Esophagus muscularis mucosa (tissue), 4 donors: ENCODE results near the gene CD33. TPM values are rescaled to one million over a fixed set of nuclear protein-coding genes. Genes with fewer than 3 reads are reported as not detected.

Source experiments
- DNase-seq: peaks from one replicate; pipeline ENCODE4 v3.0.0-alpha.2; 2017; ENCODE audit errors: extremely low spot score
- H3K27ac ChIP-seq, 4 donors: fragments of 200-600 bp; sonication (generic); replicated peaks in 1 of 4; 1 replicate in 3 of 4; 2 replicates in 1 of 4; pipeline ENCODE4 v1.5.1; 2016 to 2019; ENCODE audit warnings: mild to moderate bottlenecking in 1 of 4
- H3K27me3 ChIP-seq, 4 donors: fragments of 200-600 bp; sonication (generic); one replicate each; pipeline versions ENCODE4 v1.5.1 to v1.6.0; 2016 to 2019
- H3K36me3 ChIP-seq, 4 donors: fragments of 200-600 bp; sonication (generic); one replicate each; pipeline ENCODE4 v1.5.1; 2016 to 2019
- H3K4me1 ChIP-seq, 4 donors: fragments of 200-600 bp; sonication (generic); one replicate each; pipeline ENCODE4 v1.5.1; 2016 to 2019
- H3K4me3 ChIP-seq, 4 donors: fragments of 200-600 bp; sonication (generic); 1 replicate in 2 of 4; 2 replicates in 2 of 4; pipeline ENCODE4 v1.5.1; 2016 to 2019; ENCODE audit warnings: mild to moderate bottlenecking in 4 of 4, moderate library complexity in 1 of 4
- H3K9me3 ChIP-seq, 4 donors: fragments of 200-600 bp; sonication (generic); 1 replicate in 3 of 4; 2 replicates in 1 of 4; pipeline ENCODE4 v1.5.1; 2016 to 2019
- CTCF ChIP-seq, 3 experiments: fragments of 200-600 bp in 2 of 3; fragments of 450-650 bp in 1 of 3; sonication (generic) in 2 of 3; IDR thresholded peaks; one replicate each; pipeline ENCODE4 v1.5.1; 2017 to 2019; ENCODE audit warnings: antibody characterized with exemption in 3 of 3, mild to moderate bottlenecking in 2 of 3, moderate library complexity in 1 of 3
- EP300 ChIP-seq: sonication (generic); formaldehyde crosslinking; IDR thresholded peaks from one replicate; pipeline ENCODE4 v1.6.1; 2017; ENCODE audit warnings: antibody characterized with exemption
- POLR2A ChIP-seq: fragments of 450-650 bp; IDR thresholded peaks from one replicate; pipeline ENCODE4 v1.6.1; 2017; ENCODE audit warnings: antibody characterized with exemption, moderate library complexity, mild to moderate bottlenecking, low read depth
- POLR2AphosphoS5 ChIP-seq, 2 donors: sonication (generic); formaldehyde crosslinking; IDR thresholded peaks; one replicate each; pipeline ENCODE4 v1.6.1; 2017; ENCODE audit warnings: antibody characterized with exemption in 2 of 2
- WGBS: methylation state at CpG from one replicate; pipeline ENCODE4 v1.1.5; 2018; 5-methylcytosine and 5-hydroxymethylcytosine counted together
- intact Hi-C: fragments of 100-400 bp; cut with DNase I; formaldehyde crosslinking; loops from one replicate; pipeline ENCODE4 v1.15.1; 2023
- total RNA-seq, 4 donors: library from RNA; depleted of rRNA; stranded (reverse); fragments of >200 nt; gene quantifications; one replicate each; pipeline versions ENCODE4 v1.1.0 to v1.2.1, GENCODE V29; 2016

CD33 gene
- total RNA-seq, 4 donors from 2014 or later = 3.0 to 9.9 (median 5.5) TPM

GRCh38 chr19:51253088-51253806 is 28.4 kb downstream of the CD33 start:
- H3K4me3 ChIP-seq = no peak overlapping the region
- H3K36me3 ChIP-seq = no peaks in the 10 kb centered on the region
- no peak overlapping the region for H3K27ac ChIP-seq
- no peaks in the 10 kb centered on the region for H3K9me3 ChIP-seq
- intact Hi-C loops = no loop called here
- no peak for DNase-seq
- no peaks in the 10 kb centered on the region for H3K4me1 ChIP-seq
- TF ChIP-seq EP300 (no peak), CTCF (IDR thresholded peaks at IDR 0.05) (no peak), POLR2AphosphoS5 (IDR thresholded peaks at IDR 0.05) (no peak)
- peaks cover 0 to 26% (median 0%) of the 10 kb centered on the region in 4 donors for H3K27me3 ChIP-seq
- WGBS = 77% methylated on average over 1 of the region's 1 CpG

- Histone ChIP-seq H3K27me3 (peaks cover 0 to 18% (median 0%) of the 10 kb centered on the region in 4 donors), H3K4me1 (no peaks in the 10 kb centered on the region), H3K36me3 (no peaks in the 10 kb centered on the region), H3K4me3 (no peak overlapping the region), H3K9me3 (no peaks in the 10 kb centered on the region), H3K27ac (no peak overlapping the region)
- WGBS = 53% methylated on average over 2 of the region's 2 CpGs
- TF ChIP-seq CTCF (IDR thresholded peaks at IDR 0.05) (no peak), EP300 (no peak), POLR2AphosphoS5 (IDR thresholded peaks at IDR 0.05) (no peak), POLR2A (no peak)
- intact Hi-C loops = no loop called here
- no peak for DNase-seq
Observed at GRCh38 chr19:51256155-51256625, 31.3 kb downstream of the CD33 start.

GRCh38 chr19:51257471-51257870 is 32.6 kb downstream of the CD33 start:
- WGBS = 87% methylated on average over 2 of the region's 2 CpGs
- H3K9me3 ChIP-seq = no peaks in the 10 kb centered on the region
- H3K36me3 ChIP-seq = no peaks in the 10 kb centered on the region
- H3K27ac ChIP-seq = no peak overlapping the region
- intact Hi-C loops = no loop called here
- no peak overlapping the region for H3K4me3 ChIP-seq
- no peaks in the 10 kb centered on the region for H3K4me1 ChIP-seq
- no peak for TF ChIP-seq CTCF (IDR thresholded peaks at IDR 0.05)
- TF ChIP-seq POLR2AphosphoS5 (IDR thresholded peaks at IDR 0.05) = no peak
- no peak for TF ChIP-seq EP300
- TF ChIP-seq POLR2A = no peak
- H3K27me3 ChIP-seq = peaks cover 0 to 11% (median 0%) of the 10 kb centered on the region in 4 donors
- DNase-seq = no peak

- TF ChIP-seq POLR2A (no peak), EP300 (no peak), CTCF (IDR thresholded peaks at IDR 0.05) (no peak), POLR2AphosphoS5 (IDR thresholded peaks at IDR 0.05) (no peak)
- Histone ChIP-seq H3K9me3 (no peaks in the 10 kb centered on the region), H3K4me3 (no peak overlapping the region), H3K27ac (no peak overlapping the region), H3K36me3 (no peaks in the 10 kb centered on the region), H3K27me3 (peaks cover 0 to 14% (median 0%) of the 10 kb centered on the region in 4 donors), H3K4me1 (no peaks in the 10 kb centered on the region)
- intact Hi-C loops = no loop called here
- 43% methylated on average over 6 of the region's 6 CpGs for WGBS
- DNase-seq = no peak
Observed at GRCh38 chr19:51258165-51259160, 33.6 kb downstream of the CD33 start.
